Endodermal cell (in vitro differentiated cells): ENCODE results near the gene SOX6. TPM values are rescaled to one million over a fixed set of nuclear protein-coding genes. Genes with fewer than 3 reads are reported as not detected.
"Not testable (repeated sequence)": the region's sequence is repeated elsewhere in the genome, so short reads cannot be mapped to it uniquely, and the experiment has no call there.

Source experiments
- DNase-seq: peaks from one replicate; pipeline ENCODE4 v3.0.0-alpha.2; 2017
- H3K27ac ChIP-seq: 2 replicates; pipeline ENCODE4 v1.5.1; 2013; ENCODE audit warnings: mild to moderate bottlenecking, low read depth, low read length, moderate library complexity
- H3K27me3 ChIP-seq: 2 replicates; pipeline ENCODE4 v1.6.1; 2013; ENCODE audit warnings: mild to moderate bottlenecking, low read length, moderate library complexity; ENCODE audit not compliant: insufficient read depth, control insufficient read depth, poor library complexity, severe bottlenecking
- H3K36me3 ChIP-seq: 2 replicates; pipeline ENCODE4 v1.7.0; 2013; ENCODE audit warnings: mild to moderate bottlenecking, low read length, moderate library complexity; ENCODE audit not compliant: control insufficient read depth, insufficient read depth
- H3K4me1 ChIP-seq: one replicate; pipeline ENCODE4 v1.7.0; 2013; ENCODE audit warnings: low read length; ENCODE audit not compliant: control insufficient read depth, insufficient read depth
- H3K4me3 ChIP-seq: 2 replicates; pipeline ENCODE4 v1.5.1; 2013; ENCODE audit warnings: mild to moderate bottlenecking, low read length, moderate library complexity
- H3K9ac ChIP-seq: 2 replicates; pipeline ENCODE4 v1.6.1; 2013; ENCODE audit warnings: mild to moderate bottlenecking, low read length, moderate library complexity; ENCODE audit not compliant: poor library complexity, severe bottlenecking; ENCODE audit errors: extremely low read depth
- H3K9me3 ChIP-seq: 2 replicates; pipeline ENCODE4 v1.6.1; 2013; ENCODE audit warnings: mild to moderate bottlenecking, low read length, moderate library complexity; ENCODE audit not compliant: control insufficient read depth
- H3K27ac Mint-ChIP-seq: 2 replicates; pipeline ENCODE4 v1.8.0; 2020; ENCODE audit warnings: mixed read lengths
- H3K27me3 Mint-ChIP-seq: 2 replicates; pipeline ENCODE4 v1.8.0; 2021; ENCODE audit warnings: mild to moderate bottlenecking, mixed read lengths; ENCODE audit not compliant: insufficient read depth
- H3K36me3 Mint-ChIP-seq: 2 replicates; pipeline ENCODE4 v1.8.0; 2020; ENCODE audit warnings: low read depth, mixed read lengths
- H3K4me1 Mint-ChIP-seq: 2 replicates; pipeline ENCODE4 v1.8.0; 2020; ENCODE audit warnings: mixed read lengths
- H3K4me3 Mint-ChIP-seq: 2 replicates; pipeline ENCODE4 v1.8.0; 2020; ENCODE audit warnings: mild to moderate bottlenecking, moderate library complexity, mixed read lengths
- H3K9me3 Mint-ChIP-seq: 2 replicates; pipeline ENCODE4 v1.8.0; 2020; ENCODE audit warnings: mild to moderate bottlenecking, mixed read lengths
- CTCF ChIP-seq: fragments of 200-600 bp; sonication (generic); conservative IDR thresholded peaks from 2 replicates; pipeline ENCODE4 v1.5.0; 2021; ENCODE audit warnings: antibody characterized with exemption, mild to moderate bottlenecking
- WGBS, 2 experiments: methylation state at CpG; one replicate each; pipeline versions ENCODE4 v1.1.5 to v1.1.7; 2013; ENCODE audit warnings: missing lambda C conversion rate in 2 of 2, mixed read lengths in 1 of 2; ENCODE audit not compliant: insufficient coverage in 1 of 2, insufficient read length in 1 of 2; 5-methylcytosine and 5-hydroxymethylcytosine counted together
- total RNA-seq, 2 donors: library from RNA; stranded (reverse); fragmentation: NEBNext Ultra II Directional in 1 of 2; extraction: Animal tissue kit (Norgen Biotek cat#: 25700) in 1 of 2; gene quantifications; 2 replicates in 1 of 2; 3 replicates in 1 of 2; pipeline ENCODE4 v1.2.1, GENCODE V29; 2021

SOX6 gene
- total RNA-seq, 2 donors from 2014 or later = 0.13 to 0.20 TPM

- no peak overlapping the region for H3K9ac ChIP-seq
- no peak overlapping the region for H3K27ac ChIP-seq
- Mint-ChIP-seq H3K4me1 (peaks cover 6% of the 10 kb centered on the region), H3K36me3 (no peaks in the 10 kb centered on the region), H3K27ac (no peak overlapping the region), H3K4me3 (no peak overlapping the region), H3K27me3 (peaks cover 13% of the 10 kb centered on the region), H3K9me3 (no peaks in the 10 kb centered on the region)
- DNase-seq = no peak
- H3K4me3 ChIP-seq = no peak overlapping the region
- WGBS, 2 experiments = 83% methylated on average over 2 of the region's 2 CpGs
- no peak for TF ChIP-seq CTCF
- no peaks in the 10 kb centered on the region for H3K4me1 ChIP-seq
- H3K9me3 ChIP-seq = peaks cover 3% of the 10 kb centered on the region
- H3K36me3 ChIP-seq = no peaks in the 10 kb centered on the region
- no peaks in the 10 kb centered on the region for H3K27me3 ChIP-seq
These were observed 430.3 kb downstream of the SOX6 start for GRCh38 chr11:15926071-15926470.

GRCh38 chr11:15923183-15923582 is 433.2 kb downstream of the SOX6 start:
- H3K4me1 Mint-ChIP-seq = peaks cover under 1% of the 10 kb centered on the region
- H3K9me3 ChIP-seq = no peaks in the 10 kb centered on the region
- H3K9me3 Mint-ChIP-seq = no peaks in the 10 kb centered on the region
- H3K4me3 Mint-ChIP-seq = no peak overlapping the region
- H3K9ac ChIP-seq = no peak overlapping the region
- WGBS, 2 experiments = 60 to 65% methylated on average over 2 of the region's 2 CpGs
- no peak overlapping the region for H3K27ac Mint-ChIP-seq
- H3K4me1 ChIP-seq = no peaks in the 10 kb centered on the region
- no peaks in the 10 kb centered on the region for H3K27me3 ChIP-seq
- H3K4me3 ChIP-seq = no peak overlapping the region
- peak; percentile 66 for TF ChIP-seq CTCF
- H3K27me3 Mint-ChIP-seq = peaks cover 7% of the 10 kb centered on the region
- no peaks in the 10 kb centered on the region for H3K36me3 Mint-ChIP-seq
- no peaks in the 10 kb centered on the region for H3K36me3 ChIP-seq
- no peak overlapping the region for H3K27ac ChIP-seq
- DNase-seq = peak; percentile 60

- H3K9ac ChIP-seq, H3K9me3 ChIP-seq, H3K4me3 ChIP-seq, H3K27ac ChIP-seq, H3K9me3 Mint-ChIP-seq, H3K27me3 ChIP-seq, H3K4me1 Mint-ChIP-seq, H3K4me1 ChIP-seq, H3K27me3 Mint-ChIP-seq, H3K4me3 Mint-ChIP-seq, H3K27ac Mint-ChIP-seq, H3K36me3 Mint-ChIP-seq, DNase-seq, H3K36me3 ChIP-seq: not testable (repeated sequence)
- 95 to 100% methylated on average over 2 to 6 of the region's 6 CpGs for WGBS, 2 experiments
These were observed 433.6 kb downstream of the SOX6 start for GRCh38 chr11:15922745-15923144.
